Stimulated activated naive CD8-positive, alpha-beta T cell treated with anti-CD3 and anti-CD28 coated beads, Interleukin-15, Interleukin-2, amounts not matched to agents 100 U/mL and 50 U/mL, for 24 hours (primary cell): ENCODE data around the gene SLC5A10.

Source experiments
- ATAC-seq: fragments of 150-1000 bp; cut with Tn5 transposase; one replicate; pipeline ENCODE4 v1.10.0; 2021
- DNase-seq: peaks from one replicate; pipeline ENCODE4 v3.0.0; 2021

SLC5A10 gene

GRCh38 chr17:18964550-18964949 lies 12.6 kb downstream of the SLC5A10 start:
- DNase-seq (no peak), ATAC-seq (no peak)

DNA sequence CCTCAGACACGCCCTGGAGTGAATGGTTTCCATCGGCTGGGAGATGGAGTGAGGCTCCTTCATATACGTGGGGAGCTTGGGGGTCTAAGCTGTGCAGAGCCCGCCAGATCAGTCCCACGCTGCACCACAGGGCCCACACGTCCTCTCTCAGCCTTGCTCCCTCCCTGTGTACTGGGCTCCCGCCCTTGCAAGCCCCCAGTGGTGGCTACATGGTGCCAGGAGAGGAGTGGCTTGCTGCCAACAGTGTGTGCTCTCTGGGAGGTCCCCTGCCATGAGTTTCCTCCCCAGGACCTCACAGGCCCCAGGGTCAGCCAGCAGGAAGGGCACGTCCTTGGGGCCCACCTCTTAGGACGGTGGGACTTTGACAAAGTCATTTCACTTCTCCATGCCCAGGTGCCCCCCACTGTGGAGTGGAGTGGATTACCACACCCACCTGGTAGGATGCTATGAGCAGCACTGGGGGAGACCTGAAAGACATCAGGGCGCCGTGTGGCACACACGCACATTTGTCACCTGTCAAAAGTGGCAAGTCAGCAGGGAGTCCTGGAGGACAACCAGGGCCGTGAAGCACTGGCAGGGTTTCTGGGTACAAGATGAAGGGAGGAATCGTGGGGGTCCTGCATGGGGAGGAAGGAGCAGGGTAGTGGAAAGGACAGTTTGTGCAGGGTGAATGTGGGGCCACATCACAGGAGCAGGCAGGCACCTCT lies 13.7 kb downstream of the SLC5A10 start:
- no peak for DNase-seq
- ATAC-seq = no peak

- ATAC-seq (no peak), DNase-seq (no peak)
Measured at GRCh38 chr17:18966831-18967624, 15.1 kb downstream of the SLC5A10 start.

DNA sequence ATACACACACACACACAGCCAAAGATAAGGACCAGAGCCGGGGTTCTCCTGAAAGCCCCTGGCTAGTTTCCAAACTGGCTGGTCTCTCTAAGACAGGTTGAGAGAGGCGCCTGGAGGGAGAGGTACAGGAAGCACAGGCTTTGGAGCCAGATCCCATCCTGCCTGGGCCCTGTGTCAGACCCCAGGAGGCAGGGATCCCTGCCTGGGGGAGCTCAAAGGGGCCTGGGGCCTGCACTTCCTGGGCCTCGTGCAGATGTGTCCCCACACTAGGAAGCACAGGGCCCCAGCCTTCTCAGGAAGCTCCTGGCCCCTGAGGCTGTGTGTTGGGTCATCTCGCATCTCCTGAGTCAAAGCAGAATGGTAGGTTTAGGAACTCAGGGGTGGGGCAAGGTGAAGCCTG lies 16.0 kb downstream of the SLC5A10 start:
- ATAC-seq (no peak), DNase-seq (no peak)

- ATAC-seq (no peak), DNase-seq (no peak)
Measured at GRCh38 chr17:18968345-18968744, 16.4 kb downstream of the SLC5A10 start.

- DNase-seq (no peak), ATAC-seq (no peak)
Measured at GRCh38 chr17:18968945-18969887, 17.3 kb downstream of the SLC5A10 start.

- ATAC-seq (no peak), DNase-seq (no peak)
Measured at GRCh38 chr17:18970582-18971480, 18.9 kb downstream of the SLC5A10 start.

- ATAC-seq (no peak), DNase-seq (no peak)
Measured at GRCh38 chr17:18971801-18972200, 19.8 kb downstream of the SLC5A10 start.

- DNase-seq = peak; percentile 61
- ATAC-seq = peak; percentile 85
Measured at GRCh38 chr17:18974407-18975149, 22.6 kb downstream of the SLC5A10 start.

- DNase-seq = no peak
- no peak for ATAC-seq
Measured at GRCh38 chr17:18975597-18975996, 23.6 kb downstream of the SLC5A10 start.

GRCh38 chr17:18976201-18976600 lies 24.2 kb downstream of the SLC5A10 start:
- ATAC-seq = no peak
- no peak for DNase-seq

- ATAC-seq (no peak), DNase-seq (no peak)
Measured at GRCh38 chr17:18977021-18977420, 25.1 kb downstream of the SLC5A10 start.

- ATAC-seq (no peak), DNase-seq (no peak)
Measured at GRCh38 chr17:18977646-18978045, 25.7 kb downstream of the SLC5A10 start.

DNA sequence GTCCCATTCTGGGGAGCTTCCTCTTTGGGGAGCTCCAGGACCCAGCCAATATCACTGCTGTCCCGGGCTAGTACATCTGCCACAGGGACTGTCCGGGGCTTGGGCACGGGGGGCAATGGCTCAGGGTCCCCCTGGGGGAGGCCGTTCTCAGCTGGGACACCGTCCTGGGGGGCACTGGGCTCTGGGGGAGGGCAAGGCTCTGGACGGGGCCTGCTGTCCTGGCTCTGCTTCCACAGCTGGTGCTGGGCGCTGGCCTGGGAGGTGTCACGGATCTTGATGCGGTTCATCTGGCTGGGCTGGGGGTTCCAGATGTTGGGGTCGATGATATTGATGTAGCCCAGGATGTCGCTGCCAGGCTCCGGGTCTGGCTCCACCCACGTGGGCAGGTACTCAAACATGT lies 26.1 kb downstream of the SLC5A10 start:
- DNase-seq (no peak), ATAC-seq (no peak)

DNA sequence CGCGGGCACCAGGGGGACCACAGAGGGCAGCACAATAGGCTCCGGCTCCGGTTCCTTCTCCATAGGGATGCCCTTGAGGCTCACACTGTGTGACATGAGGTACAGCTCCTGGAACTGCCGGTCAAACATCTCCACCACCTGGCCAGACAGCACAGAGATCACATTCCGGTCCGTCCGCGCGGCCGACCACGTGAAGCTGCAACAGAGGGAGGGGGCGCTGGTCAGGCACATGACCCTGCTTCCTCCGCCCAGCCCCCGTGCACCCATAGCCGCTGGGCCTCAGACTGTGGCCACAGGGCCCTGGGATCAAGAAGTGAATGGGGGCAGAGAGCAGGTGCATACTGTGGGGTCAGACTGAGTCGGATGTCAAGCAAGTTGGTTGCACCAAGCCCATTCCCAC lies 26.7 kb downstream of the SLC5A10 start:
- DNase-seq (no peak), ATAC-seq (no peak)

DNA sequence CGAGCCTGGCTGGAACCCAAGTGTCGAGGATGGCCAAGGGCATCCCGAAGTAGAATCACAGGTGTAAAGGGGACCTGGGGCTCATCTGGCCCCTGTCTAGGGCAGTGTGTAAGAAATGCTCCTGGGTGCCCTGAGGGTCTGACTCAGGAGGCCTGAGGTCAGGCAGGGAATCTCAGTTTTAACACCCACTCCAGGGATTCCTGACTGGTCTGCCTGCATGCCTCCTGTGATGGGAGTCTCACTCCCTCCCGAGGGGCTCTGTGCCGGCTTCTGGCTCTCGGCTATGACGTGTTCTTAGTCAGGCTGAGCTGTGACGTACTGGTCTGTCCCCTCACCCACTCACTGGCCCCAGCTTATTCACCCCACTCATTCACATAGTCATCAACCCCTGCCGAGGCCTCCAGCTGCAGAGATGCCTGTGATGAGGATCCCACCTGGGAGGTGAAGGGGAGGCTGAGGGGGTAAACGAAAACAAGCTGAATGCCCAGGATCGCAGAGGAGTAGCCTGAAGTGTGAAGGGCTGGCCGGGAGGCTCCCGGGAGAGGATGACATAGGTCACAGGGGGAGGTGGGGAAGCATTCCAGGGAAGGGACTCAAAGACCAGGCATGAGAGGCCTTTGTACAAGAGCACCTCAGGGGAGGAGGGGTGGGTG lies 28.8 kb downstream of the SLC5A10 start:
- no peak for DNase-seq
- peak; percentile 8 for ATAC-seq

DNA sequence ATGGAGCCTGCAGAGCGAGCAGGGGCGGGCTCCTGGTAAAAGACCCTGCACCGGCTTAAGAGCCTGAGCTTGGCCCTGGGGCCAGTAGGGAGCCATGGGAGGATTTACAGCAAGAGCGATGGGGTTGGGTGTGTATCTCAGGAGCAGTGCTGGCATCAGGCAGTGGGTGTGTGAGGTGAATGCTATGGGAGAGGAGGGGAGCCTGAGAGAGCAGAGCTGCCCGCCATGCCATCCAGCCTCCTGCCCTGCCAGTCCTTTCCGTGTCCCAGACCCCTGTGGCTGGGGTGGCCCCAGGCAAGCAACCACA lies 29.3 kb downstream of the SLC5A10 start:
- DNase-seq (no peak), ATAC-seq (no peak)

- peak; percentile 50 for ATAC-seq
- no peak for DNase-seq
Measured at GRCh38 chr17:18981642-18982424, 29.9 kb downstream of the SLC5A10 start.

DNA sequence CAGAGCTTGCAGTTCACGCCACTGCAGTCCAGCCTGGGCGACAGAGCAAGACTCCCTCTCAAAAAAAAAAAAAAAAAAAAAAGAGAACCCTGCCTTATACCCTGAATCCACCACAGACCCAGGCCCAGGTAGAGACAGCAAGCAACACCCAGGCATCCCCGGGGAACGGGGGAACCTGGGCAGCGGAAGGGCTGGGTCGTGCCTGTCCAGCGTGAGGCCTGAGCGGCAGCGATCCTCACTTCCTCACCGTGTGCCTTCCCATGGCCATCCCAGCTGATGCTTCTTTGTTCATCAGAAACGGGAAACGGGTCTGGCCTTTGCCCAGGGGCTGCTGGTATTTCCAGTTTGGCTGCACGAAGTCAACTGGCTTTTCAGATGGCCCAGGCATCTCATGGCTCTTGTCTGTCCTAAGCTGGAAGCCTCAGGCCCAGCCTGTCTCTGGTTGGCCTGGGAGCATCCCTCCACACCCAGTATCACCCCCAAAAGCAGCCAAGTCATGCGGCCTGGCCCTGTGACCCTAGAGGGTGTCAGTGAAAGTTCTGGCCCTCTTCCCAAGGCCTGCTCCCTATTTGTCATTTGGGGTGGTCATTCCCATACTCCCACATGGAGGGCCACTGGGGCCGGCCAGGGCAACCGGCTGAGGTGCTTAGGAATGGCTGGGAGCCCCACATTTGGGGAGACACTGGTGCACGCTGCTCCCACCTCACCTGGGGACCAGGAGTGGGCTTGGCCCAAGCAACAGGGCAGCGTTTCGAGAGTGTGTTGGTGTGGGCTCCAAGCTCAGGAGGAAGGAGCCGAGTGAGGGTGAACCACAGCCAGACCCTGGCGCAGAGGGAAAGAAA lies 32.5 kb downstream of the SLC5A10 start:
- no peak for DNase-seq
- ATAC-seq = no peak
